Stimulated activated memory B cell treated with anti-CD40 and anti-IgM and Interleukin-4, amounts not matched to agents 10 μg/mL and 1 μg/mL and 100 μg/mL, for 72 hours (primary cell): ENCODE measurements around the gene ADGRF3.
"Not testable (repeated sequence)": the region's sequence is repeated elsewhere in the genome, so short reads cannot be mapped to it uniquely, and the experiment has no call there.

Experiments
- ATAC-seq: fragments of 150-1000 bp; cut with Tn5 transposase; 2 replicates; pipeline ENCODE4 v1.10.0; 2021
- H3K27ac Mint-ChIP-seq: one replicate; pipeline ENCODE4 v1.8.0; 2022; ENCODE audit warnings: mild to moderate bottlenecking, mixed read lengths
- H3K27me3 Mint-ChIP-seq: one replicate; pipeline ENCODE4 v1.8.0; 2022; ENCODE audit warnings: mixed read lengths
- H3K36me3 Mint-ChIP-seq: one replicate; pipeline ENCODE4 v1.8.0; 2022; ENCODE audit warnings: mixed read lengths
- H3K4me1 Mint-ChIP-seq: one replicate; pipeline ENCODE4 v1.8.0; 2022; ENCODE audit warnings: mixed read lengths
- H3K4me3 Mint-ChIP-seq: one replicate; pipeline ENCODE4 v1.8.0; 2022; ENCODE audit warnings: mild to moderate bottlenecking, moderate library complexity, mixed read lengths
- H3K9me3 Mint-ChIP-seq: one replicate; pipeline ENCODE4 v1.8.0; 2022; ENCODE audit warnings: mixed read lengths

Gene ADGRF3

DNA sequence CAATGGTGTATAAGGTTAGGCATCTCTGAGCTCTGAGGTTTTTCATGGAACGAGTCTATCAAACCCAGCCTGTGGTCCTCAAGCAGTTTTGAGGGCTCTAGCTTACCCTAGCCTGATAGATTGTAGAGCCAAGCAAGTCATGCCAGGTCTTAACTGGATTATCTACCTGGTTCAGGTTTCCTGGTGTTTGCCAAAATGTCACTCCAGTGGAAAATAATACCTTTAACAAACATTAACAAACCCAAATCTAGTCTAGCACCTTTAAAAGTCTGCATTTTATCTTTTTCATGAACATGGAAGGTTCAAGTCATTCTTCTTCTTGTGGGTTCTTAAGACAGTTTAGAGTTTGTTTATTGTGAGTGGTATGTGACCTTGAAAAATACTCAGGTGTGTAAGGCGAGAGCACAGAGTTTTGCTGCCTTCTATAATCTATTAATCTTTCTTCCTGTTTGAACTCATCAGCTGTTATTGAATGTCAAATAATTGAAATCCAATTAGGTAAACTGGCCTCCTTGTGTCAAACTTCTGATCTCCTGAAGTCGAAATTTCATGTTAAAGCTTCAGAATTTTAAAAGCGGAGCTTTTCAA is 13.4 kb upstream of the ADGRF3 start:
- peaks cover 23% of the 10 kb centered on the region for H3K36me3 Mint-ChIP-seq
- no peaks in the 10 kb centered on the region for H3K9me3 Mint-ChIP-seq
- no peak for ATAC-seq
- no peaks in the 10 kb centered on the region for H3K27me3 Mint-ChIP-seq
- peaks cover 52% of the 10 kb centered on the region for H3K4me1 Mint-ChIP-seq
- no peak overlapping the region for H3K4me3 Mint-ChIP-seq
- no peak overlapping the region for H3K27ac Mint-ChIP-seq

DNA sequence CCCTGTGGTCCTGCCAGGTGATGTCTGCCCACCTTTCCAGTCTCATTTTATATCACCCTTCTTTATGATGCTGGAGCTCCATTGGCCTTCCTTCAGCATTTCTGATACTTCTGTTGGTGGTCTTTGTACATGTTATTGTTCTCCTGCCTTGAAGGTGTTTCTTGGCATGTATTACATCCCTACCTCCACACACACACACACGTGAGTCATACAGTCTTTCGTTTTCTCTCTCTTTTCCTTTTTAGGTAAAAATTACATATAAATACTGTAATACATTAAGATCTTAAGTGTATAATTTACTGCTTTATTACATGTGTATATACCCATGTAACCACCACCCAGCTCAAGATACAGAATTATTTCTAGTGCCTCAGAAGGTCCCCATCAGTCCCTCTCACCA is 10.2 kb upstream of the ADGRF3 start:
- Mint-ChIP-seq H3K4me3 (no peak overlapping the region), H3K9me3 (no peaks in the 10 kb centered on the region), H3K27ac (no peak overlapping the region), H3K36me3 (peaks cover 38% of the 10 kb centered on the region), H3K4me1 (peaks cover 65% of the 10 kb centered on the region), H3K27me3 (no peaks in the 10 kb centered on the region)
- ATAC-seq = no peak

DNA sequence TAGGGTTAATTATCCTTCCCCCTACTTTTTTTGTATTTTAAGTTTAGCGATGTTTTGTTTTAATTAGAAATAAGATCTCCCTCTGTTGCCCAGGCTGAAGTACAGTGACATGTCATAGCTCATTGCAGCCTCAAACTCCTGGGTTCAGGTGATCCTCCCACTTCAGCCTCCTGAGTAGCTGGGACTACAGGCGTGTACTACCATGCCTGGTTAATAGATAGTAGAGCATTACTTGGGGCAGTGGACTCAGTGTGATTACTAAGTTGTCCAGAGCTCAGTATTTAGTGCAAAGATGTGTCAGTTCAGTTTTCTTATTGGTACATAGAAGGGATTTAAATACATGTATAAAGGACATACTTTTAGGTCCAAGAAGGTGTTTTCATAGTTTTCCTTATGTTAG is 9.5 kb upstream of the ADGRF3 start:
- ATAC-seq = no peak
- Mint-ChIP-seq H3K27me3 (no peaks in the 10 kb centered on the region), H3K9me3 (no peaks in the 10 kb centered on the region), H3K27ac (no peak overlapping the region), H3K4me1 (peaks cover 71% of the 10 kb centered on the region), H3K36me3 (peaks cover 44% of the 10 kb centered on the region), H3K4me3 (no peak overlapping the region)

DNA sequence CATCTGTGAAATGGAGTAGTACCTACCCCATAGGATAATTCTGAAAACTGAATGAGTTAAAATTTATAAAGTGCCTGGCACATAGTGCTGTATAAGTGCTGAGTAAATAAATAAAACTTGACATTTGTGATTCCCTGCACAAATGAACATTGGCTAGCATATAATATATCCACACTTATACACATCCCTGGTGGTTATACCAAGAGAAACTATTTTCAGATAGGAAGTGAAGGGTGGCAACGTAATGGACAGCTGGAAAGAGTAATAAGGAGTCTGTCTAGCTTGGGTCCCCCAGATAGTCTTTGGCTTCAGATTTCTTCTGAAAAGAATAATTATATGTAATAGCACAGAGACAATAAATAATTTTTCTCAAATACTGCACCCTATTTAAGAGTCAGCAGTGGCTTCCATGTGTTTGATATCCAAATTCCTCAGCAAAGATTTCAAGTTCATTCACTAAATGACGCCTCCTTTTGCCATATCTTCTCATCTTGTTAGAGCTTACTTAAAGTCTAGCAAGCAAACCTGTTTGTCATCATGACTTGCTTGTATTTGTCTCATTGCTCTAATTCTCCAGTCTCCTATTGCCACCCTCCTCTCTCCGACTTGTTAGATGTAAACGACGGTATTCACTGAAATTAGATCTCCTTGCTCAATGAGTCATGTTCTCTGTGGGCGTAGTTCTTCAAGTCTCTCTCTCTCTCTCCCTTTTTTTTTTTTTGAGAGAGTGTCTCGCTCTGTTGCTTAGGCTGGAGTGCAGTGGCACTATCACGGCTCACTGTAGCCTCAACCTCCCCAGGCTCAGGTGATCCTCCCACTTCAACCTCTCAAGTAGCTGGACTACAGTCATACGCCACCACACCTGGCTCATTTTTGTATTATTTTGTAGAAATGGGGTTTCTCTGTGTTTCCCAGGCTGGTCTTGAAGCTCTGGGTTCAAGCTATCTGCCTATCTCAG is 8.7 kb upstream of the ADGRF3 start:
- H3K4me1 Mint-ChIP-seq = peaks cover 69% of the 10 kb centered on the region
- H3K27ac Mint-ChIP-seq = no peak overlapping the region
- no peak overlapping the region for H3K4me3 Mint-ChIP-seq
- no peaks in the 10 kb centered on the region for H3K27me3 Mint-ChIP-seq
- peaks cover 44% of the 10 kb centered on the region for H3K36me3 Mint-ChIP-seq
- H3K9me3 Mint-ChIP-seq = no peaks in the 10 kb centered on the region
- ATAC-seq = no peak

DNA sequence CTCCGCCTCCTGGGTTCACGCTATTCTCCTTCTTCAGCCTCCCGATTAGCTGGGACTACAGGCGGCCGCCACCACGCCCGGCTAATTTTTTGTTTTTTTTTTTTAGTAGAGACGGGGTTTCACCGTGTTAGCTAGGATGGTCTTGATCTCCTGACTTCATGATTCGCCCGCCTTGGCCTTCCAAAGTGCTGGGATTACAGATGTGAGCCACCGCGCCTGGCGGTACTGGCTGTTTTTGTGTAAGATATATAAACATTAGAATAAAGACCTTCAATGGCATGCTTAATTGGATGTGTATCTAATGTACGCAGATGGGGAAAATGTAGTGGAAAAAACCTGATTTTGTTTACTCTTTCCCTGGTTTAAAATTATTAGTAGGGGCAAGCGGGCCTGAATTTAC is 7.9 kb upstream of the ADGRF3 start:
- H3K27me3 Mint-ChIP-seq, H3K9me3 Mint-ChIP-seq, ATAC-seq, H3K27ac Mint-ChIP-seq, H3K4me3 Mint-ChIP-seq: not testable (repeated sequence)
- H3K36me3 Mint-ChIP-seq = peaks cover 44% of the 10 kb centered on the region
- peaks cover 65% of the 10 kb centered on the region for H3K4me1 Mint-ChIP-seq

DNA sequence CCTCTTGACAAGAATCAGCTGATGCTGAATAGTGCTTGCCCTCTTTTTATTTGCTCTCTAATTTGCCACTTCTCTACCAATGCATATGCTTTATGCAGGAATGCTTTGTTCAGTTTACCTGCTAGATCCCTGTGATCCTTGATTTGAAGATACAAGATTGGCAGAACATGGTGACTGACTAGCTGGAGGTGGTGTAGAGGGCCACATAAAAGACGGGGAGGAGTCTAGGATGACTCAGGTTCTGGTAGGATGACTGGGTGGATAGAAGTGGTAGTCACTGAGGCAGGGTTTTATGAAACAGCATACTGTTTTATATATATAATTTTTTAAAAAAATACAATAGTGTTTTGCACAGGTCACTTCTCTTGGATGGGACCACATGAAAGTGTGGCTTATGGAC is 6.3 kb upstream of the ADGRF3 start:
- no peak for ATAC-seq
- H3K27ac Mint-ChIP-seq = no peak overlapping the region

DNA sequence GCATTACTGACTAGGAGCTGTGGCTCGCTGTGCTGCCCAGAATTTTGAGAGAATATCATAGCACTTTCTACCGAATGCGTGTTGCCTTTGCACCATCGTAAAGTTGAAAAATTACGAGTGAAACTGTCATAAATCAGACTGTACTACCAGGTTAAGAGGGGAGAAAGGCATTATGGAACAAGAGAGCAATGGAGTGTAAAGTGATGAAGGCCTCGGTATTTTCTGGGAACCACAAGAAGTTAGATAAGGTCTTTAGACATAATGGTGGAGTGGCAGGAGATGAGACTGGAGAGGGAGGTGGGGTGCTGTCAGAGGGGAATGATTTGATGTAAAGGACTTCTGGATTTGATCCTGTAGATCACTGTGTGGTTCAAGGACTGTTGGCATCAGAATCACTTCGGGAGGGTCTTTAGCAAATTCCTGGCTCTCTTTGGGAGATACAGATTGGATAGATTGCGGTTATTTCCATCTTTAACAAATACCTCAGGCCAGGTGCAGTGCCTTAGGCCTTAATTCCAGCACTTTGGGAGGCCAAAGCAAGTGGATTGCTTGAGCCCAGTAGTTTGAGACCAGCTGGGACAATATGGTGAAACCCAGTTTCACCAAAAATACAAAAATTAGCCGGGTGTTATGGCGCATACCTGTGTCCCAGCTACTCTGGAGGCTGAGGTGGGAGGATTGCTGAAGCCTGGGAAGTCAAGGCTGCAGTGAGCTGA is 4.9 kb upstream of the ADGRF3 start:
- H3K27me3 Mint-ChIP-seq = no peaks in the 10 kb centered on the region
- no peak for ATAC-seq
- peaks cover 35% of the 10 kb centered on the region for H3K36me3 Mint-ChIP-seq
- no peaks in the 10 kb centered on the region for H3K9me3 Mint-ChIP-seq
- H3K27ac Mint-ChIP-seq = no peak overlapping the region
- peaks cover 58% of the 10 kb centered on the region for H3K4me1 Mint-ChIP-seq
- H3K4me3 Mint-ChIP-seq = no peak overlapping the region

More for the DNA sequence above, 6.3 kb upstream of the ADGRF3 start:
- H3K27me3 Mint-ChIP-seq = no peaks in the 10 kb centered on the region
- peaks cover 48% of the 10 kb centered on the region for H3K36me3 Mint-ChIP-seq
- H3K4me3 Mint-ChIP-seq = no peak overlapping the region
- H3K9me3 Mint-ChIP-seq = no peaks in the 10 kb centered on the region
- peaks cover 59% of the 10 kb centered on the region for H3K4me1 Mint-ChIP-seq

DNA sequence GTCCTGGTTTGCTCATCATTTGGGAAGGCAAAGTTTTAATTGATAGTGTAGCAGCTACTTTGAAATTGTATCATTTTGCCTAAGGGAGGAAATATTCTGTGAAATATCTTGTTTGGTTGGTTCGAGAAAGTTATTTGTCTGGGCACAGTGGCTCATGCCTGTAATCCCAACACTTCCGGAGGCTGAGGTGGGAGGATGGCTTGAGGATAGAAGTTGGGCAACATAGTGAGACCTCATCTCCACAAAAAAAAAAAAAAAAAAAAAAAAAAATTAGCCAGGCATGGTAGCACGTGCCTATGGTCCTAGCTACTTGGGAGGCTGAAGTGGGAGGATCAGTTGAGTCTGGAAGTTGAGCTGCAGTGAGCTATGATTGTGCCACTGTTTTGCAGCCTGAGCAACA is 3.1 kb upstream of the ADGRF3 start:
- H3K36me3 Mint-ChIP-seq = peaks cover 28% of the 10 kb centered on the region
- H3K4me1 Mint-ChIP-seq = peaks cover 47% of the 10 kb centered on the region
- no peaks in the 10 kb centered on the region for H3K27me3 Mint-ChIP-seq
- no peak overlapping the region for H3K27ac Mint-ChIP-seq
- no peaks in the 10 kb centered on the region for H3K9me3 Mint-ChIP-seq
- ATAC-seq = no peak
- no peak overlapping the region for H3K4me3 Mint-ChIP-seq

DNA sequence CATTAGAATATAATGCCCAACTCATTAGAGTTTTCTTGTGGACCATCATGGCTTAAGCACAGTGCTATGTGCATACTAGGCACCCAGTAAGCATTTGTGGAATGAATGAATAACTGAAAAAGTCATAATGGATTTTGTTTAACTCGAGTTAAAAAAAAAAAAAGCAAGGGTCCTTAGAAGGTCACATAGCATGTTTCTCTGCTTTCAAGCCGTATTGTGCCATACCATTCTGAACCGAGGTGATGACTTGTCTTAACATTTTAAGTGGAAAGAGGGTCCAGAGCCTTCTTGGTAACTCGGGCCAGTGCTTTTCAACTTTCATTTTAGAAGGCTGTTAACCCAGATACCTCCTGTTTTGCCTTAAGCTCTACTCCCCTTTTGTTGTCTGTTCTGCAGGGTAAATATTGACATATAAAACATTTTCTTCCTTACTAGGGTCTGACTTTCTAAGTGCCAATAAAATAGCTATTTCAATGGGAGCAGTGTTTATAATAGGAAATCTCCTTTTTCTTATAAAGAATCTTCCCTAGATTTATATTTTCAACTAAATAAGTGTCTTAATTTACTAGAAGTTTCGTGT is 787 bp upstream of the ADGRF3 start:
- H3K27ac Mint-ChIP-seq = peak overlapping the region; percentile 95
- no peak for ATAC-seq
- H3K4me3 Mint-ChIP-seq = peak overlapping the region; percentile 99
- peaks cover 46% of the 10 kb centered on the region for H3K4me1 Mint-ChIP-seq
- no peaks in the 10 kb centered on the region for H3K27me3 Mint-ChIP-seq
- H3K36me3 Mint-ChIP-seq = peaks cover 18% of the 10 kb centered on the region
- no peaks in the 10 kb centered on the region for H3K9me3 Mint-ChIP-seq

DNA sequence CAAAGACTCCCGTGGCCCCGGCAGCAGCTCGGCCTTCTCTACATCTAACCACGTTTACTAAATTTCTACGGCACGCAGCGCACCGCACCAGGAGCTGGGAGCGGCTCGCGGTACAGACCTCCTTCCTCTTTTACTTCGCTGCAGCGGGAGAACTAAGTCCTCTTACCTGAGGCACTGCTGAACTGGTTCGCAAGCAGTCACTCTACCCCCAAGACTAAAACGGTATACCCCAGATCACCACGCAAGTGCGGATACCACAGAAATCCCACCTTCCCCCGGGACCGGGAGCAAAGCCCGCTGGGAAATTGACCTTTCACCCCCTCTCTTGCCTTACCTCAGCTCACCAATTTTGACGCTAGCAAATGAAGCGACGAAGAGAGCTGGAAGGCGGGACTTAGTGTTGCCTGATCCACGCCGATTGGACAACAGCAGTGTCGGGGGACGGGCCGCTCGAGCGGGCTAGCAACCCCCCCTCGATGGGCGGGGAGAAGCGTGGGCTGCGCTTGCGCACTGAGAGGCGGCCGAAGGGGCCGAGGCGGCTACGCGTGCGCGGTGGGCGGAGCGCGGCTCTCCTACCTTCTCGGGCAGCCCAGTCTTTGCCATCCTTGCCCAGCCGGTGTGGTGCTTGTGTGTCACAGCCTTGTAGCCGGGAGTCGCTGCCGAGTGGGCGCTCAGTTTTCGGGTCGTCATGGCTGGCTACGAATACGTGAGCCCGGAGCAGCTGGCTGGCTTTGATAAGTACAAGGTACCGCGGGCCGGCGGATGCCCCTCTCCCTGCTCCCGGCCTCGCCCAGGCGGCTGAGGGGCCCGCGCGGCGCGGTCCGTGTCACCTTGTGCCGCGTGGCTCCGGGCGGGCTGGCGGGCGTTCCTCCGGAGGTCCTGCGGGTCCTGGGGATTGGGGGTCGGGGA is 790 bp downstream of the ADGRF3 start, which contains the start of gene SELENOI:
Gene SELENOI (plus strand): TSS at position 599 of the 909 bp plus-strand sequence. CDS start 90 bp downstream, at position 689.
- no peaks in the 10 kb centered on the region for H3K9me3 Mint-ChIP-seq
- ATAC-seq = peak; percentile 99
- H3K4me1 Mint-ChIP-seq = peaks cover 34% of the 10 kb centered on the region
- peak within 1 kb of the TSS; percentile 99 for H3K4me3 Mint-ChIP-seq
- peaks cover 7% of the 10 kb centered on the region for H3K36me3 Mint-ChIP-seq
- H3K27ac Mint-ChIP-seq = peak within 1 kb of the TSS; percentile 95
- no peaks in the 10 kb centered on the region for H3K27me3 Mint-ChIP-seq

DNA sequence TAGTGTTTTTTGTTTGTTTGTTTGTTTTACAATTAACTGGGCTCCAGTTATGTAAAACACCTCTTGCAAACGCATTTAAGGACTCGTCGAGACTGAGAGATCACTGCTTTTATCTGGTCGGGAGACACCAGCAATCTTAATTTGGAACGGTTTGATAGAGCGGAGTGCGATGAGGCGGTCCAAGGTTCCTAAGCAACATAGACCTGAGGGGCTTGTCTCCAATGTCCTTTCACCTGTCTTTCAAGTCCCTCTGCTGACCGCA is 1.4 kb downstream of the ADGRF3 start:
- H3K27me3 Mint-ChIP-seq = no peaks in the 10 kb centered on the region
- H3K9me3 Mint-ChIP-seq = no peaks in the 10 kb centered on the region
- H3K4me3 Mint-ChIP-seq = peak overlapping the region; percentile 99
- H3K36me3 Mint-ChIP-seq = peaks cover 7% of the 10 kb centered on the region
- no peak for ATAC-seq
- H3K27ac Mint-ChIP-seq = peak overlapping the region; percentile 95
- H3K4me1 Mint-ChIP-seq = peaks cover 29% of the 10 kb centered on the region

DNA sequence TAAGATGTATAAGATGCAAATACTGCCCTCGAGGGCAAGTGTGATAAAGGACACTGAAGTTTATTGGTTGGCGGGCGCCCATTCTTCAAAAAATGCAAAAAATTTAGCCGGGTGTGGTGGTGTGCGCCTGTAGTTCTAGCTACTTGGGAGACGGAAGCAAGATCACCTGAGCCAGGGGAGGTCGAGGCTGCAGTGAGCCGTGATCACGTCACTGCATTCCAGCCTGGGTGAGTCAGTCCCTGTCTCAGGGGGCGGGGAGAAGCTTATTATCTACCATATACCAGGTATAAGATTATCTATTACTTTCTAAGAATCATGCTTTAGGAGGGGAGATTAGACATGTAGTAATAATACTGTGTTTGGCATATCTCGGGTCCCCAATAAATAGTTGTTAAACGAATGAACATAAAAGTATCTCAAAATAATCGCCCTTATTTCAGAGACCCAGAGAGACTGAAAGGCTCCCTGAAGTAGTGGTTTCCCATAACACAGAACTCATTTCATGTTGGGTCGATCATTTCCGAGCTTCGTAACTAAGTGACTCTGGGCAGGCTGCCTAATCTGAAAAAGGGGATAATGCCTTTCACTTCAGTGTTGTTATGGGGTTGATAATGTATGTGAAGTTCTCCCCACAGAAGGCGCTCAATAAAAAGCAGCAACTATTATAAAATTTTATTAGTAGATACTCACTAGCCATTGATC is 1.9 kb downstream of the ADGRF3 start:
- H3K4me3 Mint-ChIP-seq = peak overlapping the region; percentile 99
- peak overlapping the region; percentile 95 for H3K27ac Mint-ChIP-seq
- peaks cover 29% of the 10 kb centered on the region for H3K4me1 Mint-ChIP-seq
- no peak for ATAC-seq
- no peaks in the 10 kb centered on the region for H3K9me3 Mint-ChIP-seq
- H3K27me3 Mint-ChIP-seq = no peaks in the 10 kb centered on the region
- H3K36me3 Mint-ChIP-seq = peaks cover 7% of the 10 kb centered on the region

DNA sequence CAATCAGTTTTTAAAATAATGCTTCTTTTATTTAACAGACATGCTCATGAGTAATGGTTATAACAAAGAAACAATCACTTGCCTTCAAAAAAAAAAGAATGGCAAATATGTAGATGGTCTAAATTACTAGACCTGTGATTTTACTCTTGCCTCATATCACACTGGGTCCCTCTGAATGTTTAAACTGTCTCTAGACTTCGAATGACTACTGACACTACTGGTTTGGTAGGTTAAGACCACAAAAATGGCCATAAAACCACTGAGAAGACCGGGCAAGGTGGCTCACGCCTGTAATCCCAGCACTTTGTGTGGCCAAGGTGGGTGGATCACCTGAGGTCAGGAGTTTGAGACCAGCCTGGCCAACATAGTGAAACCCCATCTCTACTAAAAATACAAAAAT is 5.8 kb downstream of the ADGRF3 start:
- Mint-ChIP-seq H3K9me3 (no peaks in the 10 kb centered on the region), H3K4me1 (peaks cover 8% of the 10 kb centered on the region), H3K36me3 (no peaks in the 10 kb centered on the region), H3K27me3 (no peaks in the 10 kb centered on the region), H3K27ac (no peak overlapping the region), H3K4me3 (no peak overlapping the region)
- no peak for ATAC-seq

DNA sequence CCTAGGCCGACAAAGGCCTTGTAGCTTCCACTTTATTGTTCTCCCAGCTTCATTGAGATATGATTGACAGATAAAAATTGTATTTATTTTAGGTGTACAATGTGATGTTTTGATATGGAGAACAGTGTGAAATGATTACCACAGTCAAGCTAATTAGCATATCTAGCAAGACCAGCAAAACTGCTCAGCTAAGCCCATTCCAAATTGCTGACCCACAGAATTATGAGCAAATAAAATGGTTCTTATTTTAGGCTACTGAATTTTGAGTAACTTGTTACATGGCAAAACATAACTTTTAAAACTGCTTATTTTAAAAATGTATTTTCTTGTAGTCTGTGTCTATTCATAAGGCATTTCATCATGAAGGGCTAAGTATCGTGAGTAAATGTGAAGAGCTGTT is 9.3 kb downstream of the ADGRF3 start:
- H3K27ac Mint-ChIP-seq = no peak overlapping the region
- H3K4me1 Mint-ChIP-seq = no peaks in the 10 kb centered on the region
- H3K27me3 Mint-ChIP-seq = no peaks in the 10 kb centered on the region
- no peak for ATAC-seq
- no peaks in the 10 kb centered on the region for H3K36me3 Mint-ChIP-seq
- no peak overlapping the region for H3K4me3 Mint-ChIP-seq
- no peaks in the 10 kb centered on the region for H3K9me3 Mint-ChIP-seq
